ENCODE data around the gene LDB2.

- TF ChIP-seq, protein P1, sequence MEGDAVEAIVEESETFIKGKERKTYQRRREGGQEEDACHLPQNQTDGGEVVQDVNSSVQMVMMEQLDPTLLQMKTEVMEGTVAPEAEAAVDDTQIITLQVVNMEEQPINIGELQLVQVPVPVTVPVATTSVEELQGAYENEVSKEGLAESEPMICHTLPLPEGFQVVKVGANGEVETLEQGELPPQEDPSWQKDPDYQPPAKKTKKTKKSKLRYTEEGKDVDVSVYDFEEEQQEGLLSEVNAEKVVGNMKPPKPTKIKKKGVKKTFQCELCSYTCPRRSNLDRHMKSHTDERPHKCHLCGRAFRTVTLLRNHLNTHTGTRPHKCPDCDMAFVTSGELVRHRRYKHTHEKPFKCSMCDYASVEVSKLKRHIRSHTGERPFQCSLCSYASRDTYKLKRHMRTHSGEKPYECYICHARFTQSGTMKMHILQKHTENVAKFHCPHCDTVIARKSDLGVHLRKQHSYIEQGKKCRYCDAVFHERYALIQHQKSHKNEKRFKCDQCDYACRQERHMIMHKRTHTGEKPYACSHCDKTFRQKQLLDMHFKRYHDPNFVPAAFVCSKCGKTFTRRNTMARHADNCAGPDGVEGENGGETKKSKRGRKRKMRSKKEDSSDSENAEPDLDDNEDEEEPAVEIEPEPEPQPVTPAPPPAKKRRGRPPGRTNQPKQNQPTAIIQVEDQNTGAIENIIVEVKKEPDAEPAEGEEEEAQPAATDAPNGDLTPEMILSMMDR (conservative IDR thresholded peaks at IDR 0.05): no peak
- TF ChIP-seq EZH2 (IDR thresholded peaks at IDR 0.05; ENCODE audit: low read depth): no peak
These were observed 323.5 kb downstream of the LDB2 start for GRCh38 chr4:16574981-16575380.
